Epithelial cell of umbilical artery (primary cell): ENCODE data around the gene COBL. TPM values are rescaled to one million over a fixed set of nuclear protein-coding genes. Genes with fewer than 3 reads are reported as not detected.

Experiments used
- total RNA-seq: library from RNA; depleted of rRNA; stranded (reverse); fragments of >200 nt; gene quantifications from 2 replicates; pipeline ENCODE4 v1.2.3, GENCODE V29; 2014

The COBL gene, protein sequence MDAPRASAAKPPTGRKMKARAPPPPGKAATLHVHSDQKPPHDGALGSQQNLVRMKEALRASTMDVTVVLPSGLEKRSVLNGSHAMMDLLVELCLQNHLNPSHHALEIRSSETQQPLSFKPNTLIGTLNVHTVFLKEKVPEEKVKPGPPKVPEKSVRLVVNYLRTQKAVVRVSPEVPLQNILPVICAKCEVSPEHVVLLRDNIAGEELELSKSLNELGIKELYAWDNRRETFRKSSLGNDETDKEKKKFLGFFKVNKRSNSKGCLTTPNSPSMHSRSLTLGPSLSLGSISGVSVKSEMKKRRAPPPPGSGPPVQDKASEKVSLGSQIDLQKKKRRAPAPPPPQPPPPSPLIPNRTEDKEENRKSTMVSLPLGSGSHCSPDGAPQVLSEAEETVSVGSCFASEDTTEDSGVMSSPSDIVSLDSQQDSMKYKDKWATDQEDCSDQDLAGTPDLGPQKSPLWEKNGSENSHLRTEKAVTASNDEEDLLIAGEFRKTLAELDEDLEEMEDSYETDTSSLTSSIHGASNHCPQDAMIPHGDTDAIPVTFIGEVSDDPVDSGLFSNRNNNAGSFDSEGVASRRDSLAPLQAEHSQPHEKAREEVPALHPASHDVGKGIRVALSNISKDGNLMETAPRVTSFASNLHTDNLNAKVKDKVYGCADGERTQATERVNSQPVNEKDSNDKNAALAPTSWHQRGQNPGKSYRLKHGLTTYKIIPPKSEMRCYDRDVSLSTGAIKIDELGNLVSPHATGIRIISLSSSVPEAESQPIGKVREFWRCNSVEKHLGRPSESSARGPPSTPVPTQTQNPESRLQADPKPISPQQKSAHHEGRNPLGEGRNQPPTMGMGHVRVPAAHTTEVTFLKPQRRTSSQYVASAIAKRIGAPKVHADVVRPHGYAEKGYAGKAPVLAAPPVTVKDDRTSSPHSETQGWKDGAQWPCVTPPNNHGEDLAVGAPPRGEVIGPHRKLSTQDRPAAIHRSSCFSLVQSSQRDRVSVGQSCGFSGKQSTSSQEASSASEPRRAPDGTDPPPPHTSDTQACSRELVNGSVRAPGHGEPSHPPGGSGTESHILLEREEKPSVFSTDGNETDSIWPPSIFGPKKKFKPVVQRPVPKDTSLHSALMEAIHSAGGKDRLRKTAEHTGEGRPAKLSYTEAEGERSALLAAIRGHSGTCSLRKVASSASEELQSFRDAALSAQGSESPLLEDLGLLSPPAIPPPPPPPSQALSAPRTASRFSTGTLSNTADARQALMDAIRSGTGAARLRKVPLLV
- not detected in 2 replicates for total RNA-seq

DNA sequence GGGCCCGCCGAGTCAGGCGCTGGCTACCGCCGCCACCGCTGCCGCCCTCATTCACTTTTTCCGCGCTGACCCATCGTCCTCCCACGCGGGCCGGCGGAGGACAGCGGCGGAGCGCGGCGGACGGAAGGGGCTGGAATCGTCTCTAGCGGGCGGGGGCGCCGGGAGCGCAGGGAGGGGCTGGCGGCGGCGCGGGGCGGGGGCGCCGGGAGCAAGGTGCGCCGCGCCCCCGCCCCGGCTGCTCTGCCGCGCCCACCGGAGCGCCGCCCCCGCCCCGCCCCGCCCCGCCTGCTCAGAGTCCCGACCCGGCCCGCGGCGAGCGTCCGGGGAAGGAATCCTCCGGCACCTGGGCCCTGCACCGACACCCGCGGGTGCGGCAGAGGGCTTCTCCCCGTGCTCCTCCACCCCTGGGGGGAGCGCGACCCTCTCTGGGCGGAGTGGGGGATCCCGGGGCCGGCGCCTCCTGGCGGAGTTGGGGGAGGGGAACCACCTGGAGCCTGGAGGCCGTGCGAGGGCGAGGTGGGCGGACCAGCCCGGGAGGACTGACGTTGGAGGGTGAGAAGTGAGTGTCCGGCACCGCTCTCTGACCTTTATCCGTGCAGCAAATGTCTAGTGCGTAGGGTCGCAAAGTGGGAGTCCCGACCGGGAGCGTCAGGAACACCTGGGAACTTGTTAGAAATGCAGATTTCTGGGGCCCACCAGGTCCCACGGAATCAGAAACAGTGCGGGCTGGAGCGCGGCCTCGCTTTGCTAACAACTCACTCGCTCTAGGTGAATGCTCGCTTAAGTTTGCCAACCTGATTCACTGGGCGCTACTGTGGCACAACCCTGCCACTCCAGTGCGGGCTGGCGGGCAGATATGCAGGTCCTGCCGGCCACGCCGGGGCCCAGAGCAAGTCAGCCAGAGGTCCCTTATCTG is at the start of gene COBL:
Gene COBL (minus strand): TSS at position 144 of the 916 bp plus-strand sequence. CDS start 176 bp downstream, outside the sequence.

